Measurements from ENCODE around the gene MELTF. TPM values are rescaled to one million over a fixed set of nuclear protein-coding genes. Genes with fewer than 3 reads are reported as not detected.

MELTF gene
- total and polyA plus RNA-seq, 8 donors: 0.45 to 4.4 (median 1.5) TPM

GRCh38 chr3:197003461-197004385 is 25.9 kb downstream of the MELTF start:
- peak overlapping the region; percentile 58 to 61 (median 60) for H3K4me3 ChIP-seq
- peak overlapping the region; percentile 71 to 89 (median 82) for H3K27ac ChIP-seq
- no peaks in the 10 kb centered on the region for H3K27me3 ChIP-seq
- peak; percentile 44 to 69 for DNase-seq
- 15 to 31% (median 20%) methylated on average over 39 to 61 of the region's 61 CpGs for WGBS, 5 donors
- peaks cover 4 to 19% (median 18%) of the 10 kb centered on the region in 4 donors for H3K4me1 ChIP-seq
- intact Hi-C loops (cut with DNase I; ENCODE audit: low total_unique reads): loop anchor here (10.0 kb wide), 1 partner anchor 181 kb away; no protein-coding TSS in a partner anchor
- no peaks in the 10 kb centered on the region for H3K36me3 ChIP-seq
- no peaks in the 10 kb centered on the region for H3K9me3 ChIP-seq
- TF ChIP-seq EP300 (IDR thresholded peaks at IDR 0.05) (no peak), POLR2A (IDR thresholded peaks at IDR 0.05) (no peak), POLR2AphosphoS5 (IDR thresholded peaks at IDR 0.05) (no peak), CTCF (IDR thresholded peaks at IDR 0.05) (no peak)

GRCh38 chr3:197002701-197003454 is 26.7 kb downstream of the MELTF start:
- Histone ChIP-seq H3K27me3 (no peaks in the 10 kb centered on the region), H3K27ac (peak overlapping the region; percentile 73 to 89 (median 82)), H3K9me3 (no peaks in the 10 kb centered on the region), H3K36me3 (no peaks in the 10 kb centered on the region), H3K4me3 (peak overlapping the region; percentile 58 to 61 (median 60)), H3K4me1 (peaks cover 4 to 19% (median 18%) of the 10 kb centered on the region in 4 donors)
- intact Hi-C loops (cut with DNase I; ENCODE audit: low total_unique reads): loop anchor here (10.0 kb wide), 1 partner anchor 182 kb away; no protein-coding TSS in a partner anchor
- DNase-seq: peak; percentile 92 to 93
- TF ChIP-seq POLR2AphosphoS5 (IDR thresholded peaks at IDR 0.05) (peak in 2 of 3 donors; percentile 14 to 26), POLR2A (IDR thresholded peaks at IDR 0.05) (no peak), CTCF (IDR thresholded peaks at IDR 0.05) (peak in 4 of 7 experiments; percentile 29 to 92 (median 74))
- WGBS, 5 donors: 0 to 1% (median 0%) methylated on average over 11 to 113 of the region's 113 CpGs; no CpG with 5 or more reads in 1 of the 5 donors

- WGBS, 5 donors: 18 to 38% (median 29%) methylated on average over 25 to 55 of the region's 55 CpGs
- peak overlapping the region; percentile 73 to 89 (median 82) for H3K27ac ChIP-seq
- TF ChIP-seq EP300 (IDR thresholded peaks at IDR 0.05) (no peak), CTCF (IDR thresholded peaks at IDR 0.05) (no peak), POLR2A (IDR thresholded peaks at IDR 0.05) (no peak), POLR2AphosphoS5 (IDR thresholded peaks at IDR 0.05) (no peak)
- no peaks in the 10 kb centered on the region for H3K27me3 ChIP-seq
- H3K4me3 ChIP-seq: peak overlapping the region; percentile 58 to 61 (median 60)
- DNase-seq: peak in 1 of 2 donors; percentile 53
- no peaks in the 10 kb centered on the region for H3K9me3 ChIP-seq
- H3K4me1 ChIP-seq: peaks cover 4 to 19% (median 18%) of the 10 kb centered on the region in 4 donors
- intact Hi-C loops (cut with DNase I; ENCODE audit: low total_unique reads): loop anchor here (10.0 kb wide), 1 partner anchor 183 kb away; no protein-coding TSS in a partner anchor
- H3K36me3 ChIP-seq: no peaks in the 10 kb centered on the region
Observed at GRCh38 chr3:197001972-197002700, 27.5 kb downstream of the MELTF start.
